Prostate gland (tissue), 2 donors: Measurements from ENCODE around the gene BRSK1.
A peak's percentile ranks its signal among the peaks of the same experiment; 100 is the strongest.

Experiments used
- POLR2A ChIP-seq: fragments of 450-650 bp; IDR thresholded peaks from one replicate; pipeline ENCODE4 v1.6.1; 2016; ENCODE audit warnings: antibody characterized with exemption, mild to moderate bottlenecking
- POLR2AphosphoS5 ChIP-seq: sonication (generic); formaldehyde crosslinking; IDR thresholded peaks from one replicate; pipeline ENCODE4 v1.6.1; 2017; ENCODE audit warnings: antibody characterized with exemption
- TF ChIP-seq, protein P1 (sequence below), 4 experiments: fragments of 200-600 bp in 2 of 4; fragments of 450-650 bp in 2 of 4; sonication (generic) in 2 of 4; IDR thresholded peaks; 1 replicate in 3 of 4; 2 replicates in 1 of 4; pipeline ENCODE4 v1.5.1; 2016 to 2019; ENCODE audit warnings: antibody characterized with exemption in 4 of 4, mild to moderate bottlenecking in 2 of 4, moderate library complexity in 2 of 4

DNA sequence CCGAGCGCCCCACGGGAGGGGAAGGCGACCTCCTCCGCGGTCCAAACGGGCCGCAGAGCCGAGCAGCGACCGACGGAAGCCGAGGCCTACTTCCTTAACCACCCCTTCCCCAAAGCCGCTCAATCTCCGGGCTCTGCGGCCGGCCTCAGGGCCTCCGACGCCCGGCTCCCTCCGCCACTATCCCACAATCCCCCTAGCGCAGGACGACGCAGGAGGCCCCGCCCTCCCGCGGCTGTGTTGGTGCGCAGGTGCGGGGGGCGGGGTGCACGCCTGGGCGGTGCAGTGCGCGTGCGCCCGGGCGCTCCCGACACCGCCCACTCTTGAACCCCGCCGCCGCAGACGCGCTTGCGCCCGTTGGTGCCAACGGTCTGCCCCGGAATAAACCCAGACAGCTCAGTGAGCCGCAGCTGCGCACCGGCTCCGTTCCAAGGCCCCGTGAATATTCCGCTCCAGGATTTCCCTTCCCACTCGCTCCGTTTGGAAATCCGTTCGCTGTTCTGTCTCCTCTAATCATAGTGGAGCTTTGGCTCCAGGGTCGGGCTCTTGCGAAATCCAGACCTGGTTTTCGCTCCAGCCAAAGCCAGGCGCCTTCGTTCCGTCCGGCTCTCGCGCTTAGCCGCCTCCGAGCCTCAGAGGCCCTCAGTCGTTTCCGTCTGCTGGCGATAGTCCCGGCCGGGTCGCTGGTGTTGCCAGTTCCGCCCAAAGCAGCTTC lies 24.8 kb upstream of the BRSK1 start, which contains the start of gene PPP6R1:
- peak; percentile 97 for TF ChIP-seq POLR2AphosphoS5
- TF ChIP-seq, protein P1, sequence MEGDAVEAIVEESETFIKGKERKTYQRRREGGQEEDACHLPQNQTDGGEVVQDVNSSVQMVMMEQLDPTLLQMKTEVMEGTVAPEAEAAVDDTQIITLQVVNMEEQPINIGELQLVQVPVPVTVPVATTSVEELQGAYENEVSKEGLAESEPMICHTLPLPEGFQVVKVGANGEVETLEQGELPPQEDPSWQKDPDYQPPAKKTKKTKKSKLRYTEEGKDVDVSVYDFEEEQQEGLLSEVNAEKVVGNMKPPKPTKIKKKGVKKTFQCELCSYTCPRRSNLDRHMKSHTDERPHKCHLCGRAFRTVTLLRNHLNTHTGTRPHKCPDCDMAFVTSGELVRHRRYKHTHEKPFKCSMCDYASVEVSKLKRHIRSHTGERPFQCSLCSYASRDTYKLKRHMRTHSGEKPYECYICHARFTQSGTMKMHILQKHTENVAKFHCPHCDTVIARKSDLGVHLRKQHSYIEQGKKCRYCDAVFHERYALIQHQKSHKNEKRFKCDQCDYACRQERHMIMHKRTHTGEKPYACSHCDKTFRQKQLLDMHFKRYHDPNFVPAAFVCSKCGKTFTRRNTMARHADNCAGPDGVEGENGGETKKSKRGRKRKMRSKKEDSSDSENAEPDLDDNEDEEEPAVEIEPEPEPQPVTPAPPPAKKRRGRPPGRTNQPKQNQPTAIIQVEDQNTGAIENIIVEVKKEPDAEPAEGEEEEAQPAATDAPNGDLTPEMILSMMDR (IDR thresholded peaks at IDR 0.05) = peak in 2 of 4 experiments; percentile 13 to 14
- TF ChIP-seq POLR2A = peak; percentile 93
